GM21360 (cell line): Measurements from ENCODE around the gene PREX1.
"Not testable (repeated sequence)": the region's sequence is repeated elsewhere in the genome, so short reads cannot be mapped to it uniquely, and the experiment has no call there.

ENCODE experiments used
- ATAC-seq: cut with Tn5 transposase; IDR thresholded peaks from one replicate; pipeline ENCODE4 v1.9.1; 2021; ENCODE audit warnings: mild to moderate bottlenecking, moderate library complexity; ENCODE audit not compliant: unreplicated experiment

Gene PREX1

DNA sequence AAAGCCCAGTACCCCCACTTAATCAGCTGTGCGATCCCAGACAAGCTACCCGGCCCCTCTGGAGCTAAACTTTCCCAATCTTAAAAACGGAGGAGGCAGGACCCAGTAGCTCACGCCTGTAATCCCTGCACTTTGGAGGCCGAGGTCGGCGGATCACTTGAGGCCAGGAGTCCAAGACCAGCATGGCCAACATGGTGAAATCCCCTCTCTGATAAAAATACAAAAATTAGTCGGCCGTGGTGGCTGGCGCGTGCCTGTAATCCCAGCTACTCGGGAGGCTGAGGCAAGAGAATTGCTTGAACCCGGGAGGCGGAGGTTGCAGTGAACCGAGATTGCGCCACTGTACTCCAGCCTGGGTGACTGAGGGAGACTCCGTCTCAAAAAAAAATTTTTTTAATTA lies 1.3 kb downstream of the PREX1 start:
- not testable (repeated sequence) for ATAC-seq

DNA sequence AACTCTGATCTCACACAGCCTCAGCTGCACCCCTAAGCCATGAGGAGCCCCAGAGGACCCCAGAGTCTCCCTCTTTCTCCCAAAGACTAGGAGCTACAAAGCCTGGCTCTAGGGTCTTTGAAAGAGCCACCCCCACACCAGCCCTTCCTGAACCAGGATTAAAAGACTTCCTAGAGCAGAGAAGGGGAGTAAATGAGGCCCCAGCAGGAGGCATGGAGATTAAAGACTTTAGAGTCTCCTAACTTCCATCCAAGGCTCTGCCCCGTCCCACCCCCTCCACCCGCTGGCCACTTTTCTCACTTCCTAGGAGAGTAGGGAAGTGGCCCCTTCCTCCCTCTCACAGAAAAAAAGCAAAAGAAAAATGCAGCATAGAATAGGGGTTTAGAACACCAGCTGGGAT lies 1.7 kb downstream of the PREX1 start:
- ATAC-seq, result no peak

DNA sequence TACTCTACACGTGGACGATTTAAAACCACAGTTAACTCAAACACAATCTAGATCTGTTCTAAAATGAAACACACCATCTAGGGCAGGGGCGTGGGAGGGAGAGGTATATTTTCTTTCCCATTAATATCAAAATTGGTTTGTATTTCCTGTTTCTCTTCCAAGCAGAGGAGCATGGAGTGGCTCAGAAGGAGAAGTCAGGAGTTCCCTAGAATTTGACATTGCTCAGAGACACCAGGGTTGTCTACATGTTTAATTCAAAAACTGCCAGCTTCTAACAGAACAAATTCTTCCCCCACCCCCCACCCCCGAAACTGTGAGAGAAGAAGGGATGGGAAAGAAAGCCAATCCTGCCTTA lies 2.3 kb downstream of the PREX1 start:
- ATAC-seq, result no peak

DNA sequence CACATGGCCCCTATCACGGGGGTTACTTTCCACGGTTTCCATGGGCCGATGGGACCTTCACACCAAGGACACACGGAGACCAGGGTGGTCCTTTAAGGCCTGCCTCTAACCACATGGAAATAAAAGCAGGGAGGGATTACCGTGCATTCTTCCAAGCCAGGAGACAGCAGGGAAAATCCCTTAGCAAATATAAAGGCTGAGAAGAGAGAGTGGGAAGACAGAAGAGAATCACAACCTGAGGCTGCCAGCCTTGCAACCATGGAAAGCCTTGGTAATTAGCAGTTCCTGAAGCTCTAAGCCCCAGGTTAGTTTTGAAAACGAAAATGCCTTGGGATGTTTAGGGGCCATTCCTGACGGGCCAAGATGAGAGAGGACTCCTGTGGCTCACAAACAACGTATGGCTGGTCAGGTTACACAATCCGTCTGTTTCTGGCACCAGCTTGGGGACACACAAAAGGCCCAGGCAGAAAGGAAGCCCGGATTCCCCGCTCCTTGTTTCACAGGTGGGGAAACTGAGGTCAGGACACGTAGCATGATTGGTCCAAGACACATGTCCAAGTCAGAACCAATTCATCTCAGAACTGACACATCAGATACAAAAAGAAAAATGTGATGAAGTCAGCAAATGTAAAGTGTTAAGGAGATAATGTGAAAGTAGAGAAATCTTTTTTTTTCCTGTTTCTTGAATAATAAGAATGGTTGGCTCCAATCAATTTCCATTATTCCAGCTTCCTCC lies 2.8 kb downstream of the PREX1 start:
- ATAC-seq, result no peak

DNA sequence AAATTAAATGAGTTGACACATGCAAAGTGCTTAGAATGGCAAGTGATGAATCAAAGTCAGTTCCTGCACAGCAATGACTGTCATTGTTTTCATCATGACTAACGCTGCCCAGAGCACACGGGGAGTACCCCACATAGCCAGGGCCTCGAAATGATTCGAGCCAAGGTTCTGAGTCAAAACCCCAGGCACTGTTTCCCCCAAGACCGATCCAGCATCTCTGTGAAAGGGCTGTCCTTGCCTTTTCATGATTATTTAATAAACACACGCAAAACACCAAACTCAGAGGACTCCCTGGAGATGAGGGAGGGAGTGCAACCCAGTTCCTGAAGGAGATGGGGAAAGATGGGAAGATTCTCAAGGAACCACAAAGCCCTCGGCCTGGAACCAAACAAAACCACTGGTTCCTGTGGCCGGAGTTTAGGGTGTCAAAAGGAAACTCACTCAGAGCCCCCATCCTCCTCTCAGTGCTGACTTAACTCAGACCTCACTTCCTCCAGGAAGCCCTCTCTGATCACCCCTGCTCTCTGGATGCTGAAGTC lies 3.8 kb downstream of the PREX1 start:
- ATAC-seq, result no peak

DNA sequence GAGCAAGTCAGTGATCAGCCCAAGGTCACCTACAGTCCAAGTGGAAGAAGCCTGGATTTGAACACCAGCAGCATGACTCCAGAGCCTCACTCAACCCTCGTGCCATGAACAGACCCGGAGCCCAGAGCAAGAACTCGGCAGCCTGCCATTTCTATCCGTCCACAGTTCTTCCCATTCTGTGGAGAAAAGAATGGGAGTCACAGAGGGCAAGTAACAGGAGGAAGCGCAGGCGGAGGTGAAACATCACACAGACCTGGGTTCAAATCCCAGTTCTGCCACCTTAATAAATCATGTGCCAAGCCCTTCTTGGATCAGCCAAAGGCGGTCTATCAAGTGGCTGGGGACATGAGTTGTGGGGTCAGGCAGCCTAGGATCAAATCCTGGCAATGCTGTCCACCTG lies 4.3 kb downstream of the PREX1 start:
- no peak for ATAC-seq

DNA sequence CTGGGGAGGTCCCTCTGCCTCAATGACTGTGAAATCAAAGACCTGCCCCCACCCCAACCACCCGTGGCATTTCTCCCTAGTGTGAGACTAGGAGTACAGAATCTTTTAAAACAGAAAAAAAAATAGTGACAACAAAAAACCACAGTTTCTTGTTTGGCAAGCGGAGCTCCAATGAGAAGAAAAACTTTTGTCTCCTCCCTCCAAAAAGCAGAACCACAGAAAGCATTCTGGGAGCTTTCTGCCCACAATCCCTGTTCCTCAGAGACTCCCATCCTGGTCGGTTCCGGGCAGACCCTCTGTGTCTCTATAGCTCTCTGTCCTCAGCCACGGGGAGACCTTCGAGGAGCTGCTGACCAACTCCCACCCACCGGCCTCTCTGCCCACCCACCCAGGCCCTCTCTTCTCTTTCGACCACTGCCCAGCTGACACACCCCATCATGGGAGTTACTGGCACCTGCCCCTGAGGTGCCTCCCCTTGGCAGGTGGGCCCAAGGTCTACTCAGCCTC lies 4.9 kb downstream of the PREX1 start:
- no peak for ATAC-seq

DNA sequence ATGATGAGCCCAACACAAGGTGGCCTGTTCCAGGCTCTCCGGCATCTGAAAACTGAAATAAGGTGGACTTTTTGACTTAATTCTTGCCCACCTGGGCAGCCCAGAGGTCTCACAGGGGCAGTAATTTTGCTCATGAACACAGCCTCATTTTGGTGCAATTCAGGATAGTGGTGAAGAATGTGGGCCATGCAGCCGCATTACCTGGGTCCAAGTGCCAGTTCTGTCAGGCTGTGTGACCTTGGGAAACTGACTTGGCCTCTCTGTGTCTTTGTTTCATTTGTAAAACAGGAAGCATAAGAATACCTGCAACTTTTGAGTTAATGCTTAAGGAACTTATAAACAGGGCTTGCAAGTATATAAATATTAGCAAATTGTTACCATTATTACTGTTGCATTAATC lies 5.6 kb downstream of the PREX1 start:
- ATAC-seq, result no peak

DNA sequence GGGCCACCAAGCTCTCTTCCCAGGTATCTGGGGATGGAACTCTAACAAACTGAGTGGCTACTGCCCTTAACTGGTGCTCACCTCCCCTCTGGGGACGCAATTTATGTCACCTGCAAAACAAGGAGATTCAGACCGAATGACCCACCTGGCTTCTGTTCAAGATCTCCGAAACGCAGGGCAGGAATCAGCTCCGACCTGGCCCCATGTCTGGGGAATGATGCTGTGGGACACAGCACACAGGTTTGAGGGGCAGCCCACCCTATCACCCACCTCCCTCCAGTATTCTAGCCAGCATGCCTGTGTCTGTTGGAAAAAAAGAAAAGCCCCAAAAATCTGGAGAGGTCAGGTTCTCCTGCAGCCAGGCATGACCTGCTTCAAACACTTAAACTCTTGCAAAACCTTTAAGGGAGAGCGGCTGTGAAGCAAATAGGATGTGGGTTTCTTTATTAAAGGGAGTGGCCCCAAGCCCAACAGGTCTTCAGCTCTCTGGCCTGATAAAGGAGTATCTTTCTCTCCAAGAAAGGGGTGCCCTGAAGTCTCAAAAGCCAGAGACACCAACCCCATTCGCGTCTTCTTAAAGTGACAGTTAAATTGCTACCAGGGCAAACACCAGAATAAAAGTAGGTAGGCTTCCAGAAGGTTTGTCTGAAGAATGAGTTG lies 6.4 kb downstream of the PREX1 start:
- no peak for ATAC-seq

DNA sequence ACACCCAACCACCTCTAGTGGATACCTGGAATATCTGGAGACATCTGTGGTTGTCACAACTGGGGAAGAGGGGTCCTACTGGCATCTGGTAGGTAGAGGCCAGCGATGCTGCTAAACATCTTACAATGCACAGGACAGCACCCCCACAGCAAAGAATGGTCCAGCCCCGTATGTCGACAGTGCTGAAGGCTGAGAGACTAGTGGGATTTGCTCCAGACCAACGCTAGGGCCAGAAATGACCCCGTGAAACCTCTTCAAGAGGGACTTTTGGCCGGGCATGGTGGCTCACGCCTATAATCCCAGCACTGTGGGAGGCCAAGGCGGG lies 7.2 kb downstream of the PREX1 start:
- ATAC-seq, result no peak

DNA sequence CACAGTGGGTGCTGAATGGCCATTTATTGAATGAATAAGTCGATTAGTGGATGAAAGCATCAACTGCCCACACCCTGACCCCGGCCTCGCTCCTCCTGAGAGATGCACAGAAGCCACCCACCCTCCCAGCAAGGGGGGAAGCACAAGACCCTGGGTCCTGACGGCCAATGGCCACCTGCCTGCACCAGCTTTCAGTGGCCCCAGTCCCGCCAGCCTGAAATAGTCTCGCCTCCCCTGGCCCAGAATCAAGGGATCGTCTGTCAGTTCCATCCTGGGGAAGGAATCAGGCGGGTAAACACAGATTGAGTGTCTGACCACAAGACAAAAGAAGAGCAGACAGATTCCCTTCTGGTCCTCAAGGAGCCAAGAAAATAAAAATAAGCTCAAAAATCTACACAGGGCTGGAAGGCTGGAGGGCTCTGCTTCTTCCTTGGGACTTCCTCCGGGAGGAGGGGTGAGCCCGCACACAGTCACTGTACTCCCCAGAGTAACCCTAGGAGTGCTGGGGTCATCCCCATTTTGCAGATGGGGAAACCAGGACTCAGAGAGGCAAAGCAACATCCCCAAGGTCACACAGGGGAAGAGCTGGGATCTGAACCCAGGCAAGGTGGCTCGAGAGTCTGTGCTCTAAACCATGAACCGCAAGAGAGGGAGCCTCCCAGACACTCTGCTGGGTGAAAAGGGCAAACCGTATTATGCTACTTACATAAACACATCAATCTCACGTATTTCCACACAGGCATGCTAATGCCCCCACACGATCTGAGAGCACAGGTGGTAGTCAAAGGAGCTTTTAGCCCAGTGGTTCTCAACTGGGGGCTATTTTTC lies 7.8 kb downstream of the PREX1 start:
- ATAC-seq, result no peak

DNA sequence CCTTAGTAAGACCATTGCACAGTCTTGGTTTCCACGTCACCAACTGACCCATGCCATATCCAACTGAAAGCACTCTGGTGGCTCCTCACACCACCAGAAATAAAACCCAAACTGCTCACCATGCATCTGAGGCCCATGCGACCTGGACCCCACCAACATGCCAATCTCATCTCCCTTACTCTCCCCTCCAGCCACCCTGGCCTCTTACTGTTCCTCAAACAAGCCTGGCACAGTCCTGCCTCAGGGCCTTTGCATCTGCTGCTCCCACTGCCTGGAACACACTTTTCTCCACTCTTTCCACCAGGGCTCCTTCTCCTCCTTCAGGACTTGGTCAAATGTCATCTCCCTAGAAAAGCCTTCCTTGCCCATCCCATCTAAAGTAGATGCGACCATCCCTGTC lies 8.7 kb downstream of the PREX1 start:
- ATAC-seq, result no peak

DNA sequence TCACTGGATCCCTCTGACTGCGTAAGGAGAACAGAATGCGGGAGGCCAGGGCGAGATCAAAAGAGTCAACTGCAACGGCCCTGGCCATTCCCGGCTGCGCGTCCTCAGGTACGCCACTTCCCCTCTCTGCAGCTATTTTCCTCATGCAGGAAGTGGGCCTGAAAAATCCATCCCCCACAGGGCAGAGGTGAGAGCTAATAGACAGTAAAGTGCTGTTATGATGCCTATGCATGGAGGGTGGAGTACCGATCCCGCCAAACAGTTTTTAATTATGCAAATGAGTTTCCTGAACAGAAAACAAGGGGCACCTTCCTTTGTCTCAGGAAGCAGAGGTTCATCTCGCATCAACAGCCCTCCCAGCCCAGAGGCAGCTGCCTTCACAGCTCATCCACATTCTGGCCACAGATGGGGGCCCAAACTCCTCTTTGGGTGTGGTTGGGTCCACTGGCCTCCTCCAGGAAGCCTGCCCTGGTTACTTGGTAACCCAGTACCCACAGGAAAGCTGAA lies 9.3 kb downstream of the PREX1 start:
- no peak for ATAC-seq

DNA sequence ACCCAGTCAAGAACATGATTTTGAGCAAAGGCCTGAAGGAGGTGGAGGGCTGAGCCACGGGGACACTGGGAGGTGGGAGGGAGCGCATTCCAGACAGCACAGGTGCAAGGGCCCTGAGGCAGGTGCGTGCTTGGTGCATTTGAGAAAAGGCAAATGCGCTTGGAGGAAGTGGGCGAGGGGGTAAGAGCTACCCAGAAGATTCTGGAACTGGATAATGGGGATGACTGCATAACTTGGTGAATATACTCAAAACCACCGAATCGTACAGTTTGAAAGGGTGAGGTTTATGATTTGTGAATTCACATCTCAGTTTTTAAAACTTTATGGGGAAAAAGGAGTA lies 9.8 kb downstream of the PREX1 start:
- no peak for ATAC-seq

DNA sequence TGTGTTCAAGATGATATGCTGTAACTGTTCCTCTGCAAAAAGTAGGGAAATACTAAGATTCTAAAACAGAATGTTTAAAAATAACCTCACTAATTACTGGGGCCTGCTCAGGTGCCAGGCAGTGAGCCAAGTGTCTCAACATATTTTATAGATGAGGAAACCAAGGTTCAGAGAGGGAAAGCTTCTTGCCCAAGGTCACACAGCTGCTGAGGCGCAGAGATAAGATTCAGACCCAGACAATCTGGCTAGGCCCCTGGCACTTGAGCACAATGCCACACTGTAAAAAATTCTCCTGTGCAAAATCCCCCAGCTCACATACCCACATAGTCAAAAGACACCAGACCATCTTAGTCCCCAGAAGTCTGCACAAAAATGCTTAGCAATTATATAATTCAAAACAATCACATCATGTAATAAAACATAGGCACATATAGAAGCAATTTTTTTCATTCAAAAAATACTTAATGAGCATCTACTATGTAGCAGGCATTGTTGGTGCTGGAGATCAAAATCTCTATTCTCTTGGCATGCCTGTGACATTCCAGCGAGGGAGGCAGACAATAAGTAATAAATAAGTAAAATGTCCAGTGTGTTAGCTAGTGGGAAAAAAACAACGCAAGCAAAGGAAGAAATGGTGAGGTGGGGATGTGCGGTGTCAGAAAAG lies 10.3 kb downstream of the PREX1 start:
- no peak for ATAC-seq

DNA sequence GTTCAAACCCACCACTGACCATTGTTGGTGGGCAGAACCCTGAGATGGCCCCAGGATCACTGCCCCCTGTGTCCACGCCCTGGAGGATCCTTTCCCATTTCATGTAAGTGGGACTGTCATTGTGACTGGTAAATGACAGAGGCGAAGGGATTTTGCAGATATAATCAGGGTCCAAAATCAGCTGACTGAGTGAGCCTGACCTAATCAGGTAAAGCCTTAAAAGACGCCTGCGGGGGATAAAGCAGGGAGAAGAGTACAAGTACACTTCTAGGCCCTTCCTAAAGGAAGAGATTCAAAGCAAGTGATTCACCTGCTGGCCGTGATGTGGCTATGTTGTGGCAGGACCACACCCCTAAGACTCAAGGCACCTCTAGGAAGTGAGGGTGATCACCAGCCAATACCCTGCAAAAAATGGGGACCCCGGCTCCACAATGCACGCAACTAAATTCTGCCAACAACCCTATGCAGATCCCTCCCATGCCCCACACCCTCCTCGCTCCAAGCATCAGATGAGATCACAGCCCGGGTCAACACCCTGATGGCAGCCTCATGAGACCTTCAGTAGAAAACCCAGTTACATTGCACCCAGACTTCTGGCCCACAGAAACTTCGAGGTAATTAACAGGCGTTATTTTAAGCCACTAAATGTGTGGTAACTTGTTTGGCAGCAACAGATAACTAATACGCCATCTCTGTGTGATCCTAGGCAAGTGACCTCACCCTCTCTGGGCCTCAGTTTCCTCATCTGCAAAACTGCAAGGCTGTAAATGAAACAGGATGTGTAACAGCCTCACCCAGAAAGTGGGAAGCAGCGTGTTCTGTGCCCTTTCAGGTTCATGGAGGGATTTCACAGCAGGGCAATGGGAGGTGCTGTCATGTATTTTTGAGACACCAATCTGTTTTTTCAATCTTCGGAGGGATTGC lies 11.3 kb downstream of the PREX1 start:
- no peak for ATAC-seq

DNA sequence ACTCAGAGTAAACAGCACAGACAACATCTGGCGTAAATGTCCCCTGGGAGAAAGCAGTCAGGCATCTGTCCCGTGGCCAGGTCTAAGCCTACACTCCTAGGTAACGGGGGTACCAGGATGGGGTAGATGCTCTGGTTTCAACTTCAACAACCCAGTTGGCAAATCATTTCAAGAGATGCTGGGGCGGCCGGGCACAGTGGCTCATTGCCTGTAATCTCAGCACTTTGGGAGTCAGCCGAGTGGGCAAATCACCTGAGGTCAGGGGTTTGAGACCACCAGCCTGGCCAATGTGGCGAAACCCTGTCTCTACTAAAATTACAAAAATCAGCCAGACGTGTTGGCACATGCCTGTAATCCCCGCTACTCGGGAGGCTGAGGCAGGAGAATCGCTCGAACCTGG lies 12.3 kb downstream of the PREX1 start:
- ATAC-seq, result no peak

DNA sequence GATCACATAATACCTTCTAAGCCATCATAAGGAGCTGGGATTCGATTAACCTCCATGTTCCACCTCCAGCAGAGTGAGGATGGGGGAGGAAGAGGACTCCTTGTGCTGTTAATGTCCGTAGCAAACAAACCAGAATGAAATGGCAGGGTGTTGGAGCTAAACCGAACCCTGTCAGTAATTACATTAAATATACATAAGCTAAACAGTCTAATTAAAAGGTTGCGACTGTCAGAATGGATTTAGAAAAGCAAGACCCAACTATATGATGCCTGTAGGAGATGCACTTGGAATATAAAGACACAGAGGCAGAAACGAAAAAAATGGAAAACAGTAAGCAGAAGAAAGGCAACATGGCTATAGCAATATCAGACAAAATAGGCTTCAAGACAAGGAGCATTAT lies 13.2 kb downstream of the PREX1 start:
- no peak for ATAC-seq

DNA sequence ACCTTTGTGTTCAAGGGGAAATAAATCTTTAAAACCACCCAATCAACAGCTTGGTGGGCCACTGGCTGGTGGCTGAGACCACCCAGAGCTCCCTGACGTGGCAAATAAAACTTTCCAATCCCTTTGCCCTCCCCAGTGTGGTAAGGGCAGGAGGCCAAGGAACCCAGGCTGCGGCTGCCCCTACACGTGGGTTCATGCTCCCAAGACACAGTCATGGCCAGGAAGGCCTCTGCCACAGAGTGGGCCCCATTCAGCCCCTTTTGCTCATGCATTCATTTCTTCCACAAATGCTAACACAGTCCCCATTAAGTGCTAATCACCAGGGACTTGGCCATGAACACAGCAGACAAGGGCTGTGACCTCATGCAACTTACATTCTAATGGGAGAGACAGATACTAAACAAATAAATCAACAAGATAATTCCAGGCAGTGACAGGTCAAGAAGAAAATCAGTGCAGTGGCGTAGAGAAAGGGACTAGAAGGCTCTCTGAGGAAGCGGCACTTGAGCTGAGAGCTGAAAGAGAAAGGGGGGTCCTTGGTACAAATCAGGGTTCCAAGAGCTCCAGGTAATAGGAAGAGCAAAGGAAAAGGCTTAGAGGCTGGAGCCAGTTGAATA lies 13.8 kb downstream of the PREX1 start:
- no peak for ATAC-seq

DNA sequence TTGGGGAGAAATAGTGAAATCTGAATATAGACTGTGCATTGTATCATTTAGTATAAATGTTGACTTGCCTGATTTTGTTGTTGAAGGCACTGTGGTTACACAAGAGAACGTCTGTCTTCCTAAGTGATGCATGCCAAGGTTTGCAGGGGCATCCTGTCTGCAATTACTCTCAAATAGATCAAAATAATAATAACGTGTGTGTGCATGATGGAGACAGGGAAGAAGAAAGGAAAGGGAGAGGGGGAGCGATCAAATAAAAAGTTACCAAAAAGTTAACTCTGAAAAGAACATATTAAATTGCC lies 14.4 kb downstream of the PREX1 start:
- ATAC-seq, result no peak
